Activated T-helper 9 cell treated with anti-CD3 and anti-CD28 coated beads, Interleukin-2, amount 50 U/mL, for 16 hours (primary cell): ENCODE results near the gene MRS2.
"Not testable (repeated sequence)": the region's sequence is repeated elsewhere in the genome, so short reads cannot be mapped to it uniquely, and the experiment has no call there.

ENCODE experiments used
- DNase-seq: peaks from one replicate; pipeline ENCODE4 v3.0.0-alpha.2; 2020; ENCODE audit warnings: low read depth

Gene MRS2

GRCh38 chr6:24391208-24391607 lies 11.5 kb upstream of the MRS2 start:
- DNase-seq = no peak

- DNase-seq = no peak
Measured at GRCh38 chr6:24391756-24392405, 10.9 kb upstream of the MRS2 start.

- DNase-seq = no peak
Measured at GRCh38 chr6:24394061-24394779, 8.5 kb upstream of the MRS2 start.

GRCh38 chr6:24394780-24395437 lies 7.8 kb upstream of the MRS2 start:
- DNase-seq = no peak

- no peak for DNase-seq
Measured at GRCh38 chr6:24396824-24397223, 5.9 kb upstream of the MRS2 start.

- no peak for DNase-seq
Measured at GRCh38 chr6:24397631-24398030, 5.1 kb upstream of the MRS2 start.

GRCh38 chr6:24400045-24401039 lies 2.4 kb upstream of the MRS2 start:
- not testable (repeated sequence) for DNase-seq

- no peak for DNase-seq
Measured at GRCh38 chr6:24401458-24401857, 1.3 kb upstream of the MRS2 start.

- DNase-seq = no peak
Measured at GRCh38 chr6:24403501-24403824, 727 bp downstream of the MRS2 start.

- DNase-seq = no peak
Measured at GRCh38 chr6:24405262-24405661, 2.5 kb downstream of the MRS2 start.

- no peak for DNase-seq
Measured at GRCh38 chr6:24408719-24409410, 6.1 kb downstream of the MRS2 start.

- DNase-seq = no peak
Measured at GRCh38 chr6:24410622-24411021, 7.9 kb downstream of the MRS2 start.

GRCh38 chr6:24412294-24412693 lies 9.6 kb downstream of the MRS2 start:
- DNase-seq = no peak

GRCh38 chr6:24414531-24414930 lies 11.8 kb downstream of the MRS2 start:
- not testable (repeated sequence) for DNase-seq

- DNase-seq = no peak
Measured at GRCh38 chr6:24415753-24416152, 13.0 kb downstream of the MRS2 start.

GRCh38 chr6:24419526-24419925 lies 16.8 kb downstream of the MRS2 start:
- DNase-seq = no peak

GRCh38 chr6:24425091-24425490 lies 22.4 kb downstream of the MRS2 start:
- no peak for DNase-seq

- DNase-seq = no peak
Measured at GRCh38 chr6:24426729-24427446, 24.2 kb downstream of the MRS2 start.

- no peak for DNase-seq
Measured at GRCh38 chr6:24428615-24429014, 25.9 kb downstream of the MRS2 start.

GRCh38 chr6:24429146-24429545 lies 26.4 kb downstream of the MRS2 start:
- DNase-seq = no peak

- no peak for DNase-seq
Measured at GRCh38 chr6:24430086-24430485, 27.4 kb downstream of the MRS2 start.
